Measurements from ENCODE around the gene ZFP37. TPM values are rescaled to one million over a fixed set of nuclear protein-coding genes. Genes with fewer than 3 reads are reported as not detected.

ZFP37 gene
- total RNA-seq, 1 donor from 2014 or later = 0.64 TPM

Other genes starting within 250 kb of the ZFP37 start
- not detected in 2 replicates for gene SLC46A2, start 165.8 kb downstream of the ZFP37 start, total RNA-seq
- 2.2 and 4.1 TPM in 2 replicates for gene ZNF883, start 44.5 kb downstream of the ZFP37 start, total RNA-seq
- gene SLC31A2, start 94.3 kb upstream of the ZFP37 start, total RNA-seq = 6.5 and 8.0 TPM in 2 replicates
- gene FKBP15, start 164.6 kb upstream of the ZFP37 start, total RNA-seq = 19.5 and 25.1 TPM in 2 replicates
- 14.8 and 15.7 TPM in 2 replicates for gene SLC31A1, start 164.8 kb upstream of the ZFP37 start, total RNA-seq
- 20.9 and 24.3 TPM in 2 replicates for gene CDC26, start 218.8 kb upstream of the ZFP37 start, total RNA-seq
- gene PRPF4, start 218.9 kb upstream of the ZFP37 start, total RNA-seq = 23.1 and 23.7 TPM in 2 replicates
- gene RNF183, start 246.7 kb upstream of the ZFP37 start, total RNA-seq = not detected in 2 replicates